Lower leg skin (tissue), 3 donors: ENCODE data around the gene PARS2.

Experiments used
- POLR2A ChIP-seq, 2 donors: fragments of 450-650 bp; IDR thresholded peaks; one replicate each; pipeline ENCODE4 v1.6.1; 2016 to 2017; ENCODE audit warnings: antibody characterized with exemption in 2 of 2, mild to moderate bottlenecking in 1 of 2, moderate library complexity in 1 of 2
- TF ChIP-seq, protein P1 (sequence below), 3 donors: fragments of 450-650 bp; IDR thresholded peaks; one replicate each; pipeline ENCODE4 v1.5.1; 2016; ENCODE audit warnings: antibody characterized with exemption in 3 of 3, mild to moderate bottlenecking in 3 of 3, moderate library complexity in 2 of 3

DNA sequence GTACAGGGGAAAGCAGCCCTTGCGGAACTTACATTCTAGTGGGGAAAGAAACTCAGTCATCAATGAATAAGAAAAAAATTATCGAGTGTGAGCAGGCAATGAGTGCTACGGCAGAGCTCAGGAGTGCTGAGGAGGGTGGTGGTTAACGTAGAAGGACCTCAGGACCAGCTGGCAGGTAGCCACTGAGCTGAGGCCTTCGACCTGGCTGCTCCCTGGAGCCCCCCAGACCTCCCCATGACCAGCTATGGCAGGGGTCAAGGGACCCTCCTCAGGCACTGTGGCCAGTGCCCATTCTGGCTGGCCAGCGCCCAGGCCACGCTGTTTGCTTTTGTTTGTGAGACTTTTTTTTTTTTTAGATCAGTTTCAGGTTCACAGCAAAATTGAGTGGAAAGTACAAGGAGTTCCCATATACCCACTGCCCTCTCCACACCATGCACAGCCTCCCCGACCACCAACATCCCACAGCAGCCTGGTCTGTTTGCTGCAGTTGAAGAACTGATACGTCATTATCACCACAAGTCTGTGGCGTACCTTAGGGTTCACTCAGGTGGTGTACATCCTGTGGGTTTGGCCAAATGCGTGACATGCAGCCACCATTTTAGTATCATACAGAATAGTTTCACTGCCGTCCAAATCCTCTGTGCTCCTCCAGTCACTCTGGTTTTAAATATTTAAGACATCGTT is 48.6 kb upstream of the PARS2 start:
- TF ChIP-seq, protein P1, sequence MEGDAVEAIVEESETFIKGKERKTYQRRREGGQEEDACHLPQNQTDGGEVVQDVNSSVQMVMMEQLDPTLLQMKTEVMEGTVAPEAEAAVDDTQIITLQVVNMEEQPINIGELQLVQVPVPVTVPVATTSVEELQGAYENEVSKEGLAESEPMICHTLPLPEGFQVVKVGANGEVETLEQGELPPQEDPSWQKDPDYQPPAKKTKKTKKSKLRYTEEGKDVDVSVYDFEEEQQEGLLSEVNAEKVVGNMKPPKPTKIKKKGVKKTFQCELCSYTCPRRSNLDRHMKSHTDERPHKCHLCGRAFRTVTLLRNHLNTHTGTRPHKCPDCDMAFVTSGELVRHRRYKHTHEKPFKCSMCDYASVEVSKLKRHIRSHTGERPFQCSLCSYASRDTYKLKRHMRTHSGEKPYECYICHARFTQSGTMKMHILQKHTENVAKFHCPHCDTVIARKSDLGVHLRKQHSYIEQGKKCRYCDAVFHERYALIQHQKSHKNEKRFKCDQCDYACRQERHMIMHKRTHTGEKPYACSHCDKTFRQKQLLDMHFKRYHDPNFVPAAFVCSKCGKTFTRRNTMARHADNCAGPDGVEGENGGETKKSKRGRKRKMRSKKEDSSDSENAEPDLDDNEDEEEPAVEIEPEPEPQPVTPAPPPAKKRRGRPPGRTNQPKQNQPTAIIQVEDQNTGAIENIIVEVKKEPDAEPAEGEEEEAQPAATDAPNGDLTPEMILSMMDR (IDR thresholded peaks at IDR 0.05), result no peak
- no peak for TF ChIP-seq POLR2A (IDR thresholded peaks at IDR 0.05)
